Mammary epithelial cell (primary cell): ENCODE results near the gene POU2F3.

ENCODE experiments used
- CTCF ChIP-seq, 2 donors: IDR thresholded peaks in 1 of 2; conservative IDR thresholded peaks in 1 of 2; 2 replicates each; pipeline ENCODE4 v1.5.1; 2011 to 2012; ENCODE audit warnings: inconsistent platforms in 2 of 2, low read length in 2 of 2, mild to moderate bottlenecking in 2 of 2, control low read depth in 1 of 2, low read depth in 1 of 2; ENCODE audit not compliant: insufficient read depth in 1 of 2; ENCODE audit errors: extremely low read depth in 1 of 2
- EZH2 ChIP-seq: IDR thresholded peaks from 2 replicates; pipeline ENCODE4 v1.6.1; 2012; ENCODE audit warnings: low read length, inconsistent platforms, borderline replicate concordance

- TF ChIP-seq CTCF (conservative IDR thresholded peaks at IDR 0.05 in 1 of 2, IDR thresholded peaks at IDR 0.05 in 1 of 2; ENCODE audit: extremely low read depth in 1 of 2, insufficient read depth in 1 of 2, low read depth in 1 of 2, low read length in 2 of 2) = no peak
- TF ChIP-seq EZH2 = no peak
Measured at GRCh38 chr11:120302001-120302805, 62.3 kb downstream of the POU2F3 start.
